SKM-1 (cell line): ENCODE results near the gene RBBP4.
"Not testable (repeated sequence)": the region's sequence is repeated elsewhere in the genome, so short reads cannot be mapped to it uniquely, and the experiment has no call there.

ENCODE experiments used
- DNase-seq: peaks from one replicate; lab custom pipeline; 2025; ENCODE audit not compliant: unreplicated experiment; lab: John Stamatoyannopoulos, UW

Gene RBBP4

GRCh38 chr1:32639489-32640075 lies 11.4 kb upstream of the RBBP4 start:
- DNase-seq: no peak

DNA sequence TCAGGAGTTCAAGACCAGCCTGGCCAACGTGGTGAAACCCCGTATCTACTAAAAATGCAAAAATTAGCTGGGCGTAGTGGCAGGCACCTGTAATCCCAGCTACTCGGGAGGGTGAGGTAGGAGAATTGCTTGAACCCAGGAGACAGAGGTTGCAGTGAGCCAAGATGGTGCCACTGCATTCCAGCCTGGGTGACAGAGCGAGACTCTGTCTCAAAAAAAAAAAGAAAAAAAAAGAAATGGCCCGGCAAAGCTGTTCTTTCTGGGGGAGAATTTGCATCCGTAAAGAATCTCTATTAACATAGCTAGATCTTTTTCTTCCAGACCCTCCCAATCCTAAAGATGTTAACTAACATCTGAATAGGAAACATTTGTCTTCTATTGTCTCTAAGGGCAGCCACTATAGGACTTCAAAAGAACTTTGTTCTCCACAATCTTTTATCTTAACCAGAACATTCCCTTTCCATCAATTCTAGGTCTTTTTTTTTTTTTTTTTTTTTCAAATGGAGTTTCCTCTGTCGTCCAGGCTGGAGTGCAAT lies 8.6 kb upstream of the RBBP4 start:
- DNase-seq: not testable (repeated sequence)

DNA sequence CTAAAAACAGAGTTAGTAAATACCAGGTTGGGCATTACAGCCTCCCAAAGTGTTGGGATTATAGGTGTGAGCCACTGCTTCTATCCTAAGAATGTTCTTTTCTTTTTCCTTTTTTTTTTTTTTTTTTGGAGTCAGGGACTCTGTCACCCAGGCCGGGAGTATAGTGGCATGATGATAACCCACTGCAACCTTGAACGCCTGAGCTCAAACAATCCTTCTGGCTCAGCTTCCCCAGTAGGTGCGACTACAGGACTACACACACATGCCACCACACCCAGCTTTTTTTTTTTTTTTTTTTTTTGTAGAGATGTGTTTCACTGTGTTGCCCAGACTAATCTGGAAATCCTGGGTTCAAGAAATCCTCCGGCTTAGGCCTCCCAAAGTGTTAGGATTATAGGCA lies 6.6 kb upstream of the RBBP4 start:
- no peak for DNase-seq

DNA sequence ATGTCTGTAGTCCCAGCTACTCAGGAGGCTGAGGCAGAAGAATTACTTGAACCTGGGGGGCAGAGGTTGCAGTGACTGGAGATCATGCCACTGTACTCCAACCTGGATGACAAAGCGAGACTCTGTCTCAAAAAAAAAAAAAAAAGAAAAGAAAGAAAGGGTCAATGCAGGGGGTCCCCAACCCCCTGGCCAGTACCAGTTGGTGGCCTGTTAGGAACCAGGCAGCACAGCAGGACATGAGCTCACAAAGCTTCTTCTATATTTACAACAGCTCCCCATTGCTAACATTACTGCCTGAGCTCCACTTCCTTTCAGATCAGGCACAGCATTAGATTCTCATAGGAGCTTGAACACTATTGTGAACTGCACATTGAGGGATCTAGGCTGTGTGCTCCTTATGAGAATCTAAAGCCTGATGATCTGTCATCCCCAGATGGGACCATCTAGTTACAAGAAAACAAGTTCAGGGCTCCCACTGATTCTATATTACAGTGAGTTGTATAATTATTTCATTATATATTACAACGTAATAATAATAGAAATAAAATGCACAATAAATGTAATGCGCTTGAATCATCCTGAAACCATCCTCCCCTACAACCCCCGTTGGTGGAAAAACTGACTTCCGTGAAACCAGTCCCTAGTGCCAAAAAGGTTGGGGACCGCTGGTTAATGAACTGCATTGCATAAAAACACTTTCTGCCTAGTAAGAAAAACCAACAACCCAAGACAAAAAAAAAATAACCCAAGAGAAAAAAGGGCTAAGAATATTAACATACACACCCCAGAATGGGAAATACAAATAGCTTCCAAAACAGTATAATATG lies 3.5 kb upstream of the RBBP4 start:
- DNase-seq: no peak

- peak; percentile 97 for DNase-seq
These were observed 708 bp upstream of the RBBP4 start, which contains the start of gene ZBTB8OS for GRCh38 chr1:32650248-32650751. TSS of gene ZBTB8OS (minus strand) at chr1:32650550. CDS start at chr1:32650529, 21 bp downstream.

GRCh38 chr1:32651461-32652073 lies 559 bp downstream of the RBBP4 start:
- no peak for DNase-seq

- DNase-seq: no peak
These were observed 1.4 kb downstream of the RBBP4 start for GRCh38 chr1:32652244-32652962.

DNA sequence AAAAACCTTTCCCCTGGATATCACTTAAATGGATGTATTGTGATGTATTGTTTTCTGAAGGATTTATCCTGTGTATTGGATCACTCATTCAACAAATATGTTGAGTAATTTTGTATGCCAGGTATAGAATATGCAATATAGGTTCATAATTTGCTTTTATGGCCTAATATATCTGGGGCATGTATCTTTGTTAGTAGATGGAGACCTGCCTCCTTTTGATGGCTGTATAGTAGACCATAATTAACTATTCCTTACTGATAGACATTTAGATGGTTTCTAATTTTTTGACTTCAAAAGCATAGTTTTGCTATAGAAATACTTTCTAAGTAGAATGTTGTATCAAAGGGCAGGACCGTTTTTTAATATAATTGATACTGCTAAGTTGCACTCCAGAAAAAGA lies 8.6 kb downstream of the RBBP4 start:
- no peak for DNase-seq

GRCh38 chr1:32665915-32666314 lies 14.9 kb downstream of the RBBP4 start:
- DNase-seq: no peak

- DNase-seq: no peak
These were observed 16.0 kb downstream of the RBBP4 start for GRCh38 chr1:32666901-32667566.

DNA sequence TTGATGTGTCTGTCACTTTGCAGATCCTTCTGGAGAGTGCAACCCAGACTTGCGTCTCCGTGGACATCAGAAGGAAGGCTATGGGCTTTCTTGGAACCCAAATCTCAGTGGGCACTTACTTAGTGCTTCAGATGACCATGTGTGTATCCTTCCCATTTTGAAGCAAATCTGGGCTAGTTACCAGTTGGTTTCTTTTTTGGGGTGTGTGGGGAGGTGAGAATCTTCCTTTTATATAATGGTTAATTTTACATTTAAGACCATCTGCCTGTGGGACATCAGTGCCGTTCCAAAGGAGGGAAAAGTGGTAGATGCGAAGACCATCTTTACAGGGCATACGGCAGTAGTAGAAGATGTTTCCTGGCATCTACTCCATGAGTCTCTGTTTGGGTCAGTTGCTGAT lies 17.7 kb downstream of the RBBP4 start:
- DNase-seq: not testable (repeated sequence)

- no peak for DNase-seq
These were observed 25.9 kb downstream of the RBBP4 start for GRCh38 chr1:32676945-32677344.

- DNase-seq: not testable (repeated sequence)
These were observed 29.0 kb downstream of the RBBP4 start for GRCh38 chr1:32679993-32680392.

DNA sequence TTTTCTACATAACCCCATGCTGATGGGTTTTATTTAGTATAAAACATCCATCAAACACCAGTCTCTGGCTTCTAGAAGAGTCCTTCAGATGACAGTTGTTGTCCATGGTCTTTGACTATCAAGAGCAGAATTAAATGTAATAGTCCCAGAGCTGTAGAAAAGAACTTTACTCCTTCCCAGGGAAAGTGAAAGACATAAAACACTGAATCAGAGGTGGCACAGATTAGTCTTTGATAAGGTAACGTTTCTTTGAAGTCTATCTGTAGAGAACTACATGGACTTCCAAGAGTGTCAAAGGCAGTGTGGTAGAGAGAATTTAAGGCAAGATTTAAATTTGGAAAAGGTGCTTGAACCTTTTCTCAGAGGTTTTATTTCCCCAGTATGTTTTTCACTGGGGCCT lies 29.6 kb downstream of the RBBP4 start:
- DNase-seq: no peak

- no peak for DNase-seq
These were observed 30.5 kb downstream of the RBBP4 start for GRCh38 chr1:32681509-32681908.

- no peak for DNase-seq
These were observed 31.0 kb downstream of the RBBP4 start for GRCh38 chr1:32681999-32682398.

DNA sequence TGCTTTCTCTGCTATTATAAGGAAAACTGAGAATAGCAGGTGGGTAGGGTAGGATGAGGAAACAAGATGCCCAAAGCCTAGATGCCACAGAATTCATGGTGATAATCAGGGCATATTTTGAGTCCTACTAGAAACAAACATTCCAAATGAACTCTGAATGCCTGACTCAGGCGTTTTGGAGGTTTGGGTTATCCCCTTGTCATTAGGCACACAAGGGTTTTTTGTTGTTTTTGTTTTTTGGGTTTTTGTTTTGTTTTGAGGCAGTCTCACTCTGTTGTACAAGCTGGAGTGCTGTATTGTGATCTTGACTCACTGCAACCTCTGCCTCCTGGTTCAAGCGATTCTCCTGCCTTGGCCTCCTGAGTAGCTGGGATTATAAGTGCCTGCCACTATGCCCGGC lies 32.4 kb downstream of the RBBP4 start:
- no peak for DNase-seq

GRCh38 chr1:32684167-32684811 lies 33.3 kb downstream of the RBBP4 start:
- DNase-seq: no peak

DNA sequence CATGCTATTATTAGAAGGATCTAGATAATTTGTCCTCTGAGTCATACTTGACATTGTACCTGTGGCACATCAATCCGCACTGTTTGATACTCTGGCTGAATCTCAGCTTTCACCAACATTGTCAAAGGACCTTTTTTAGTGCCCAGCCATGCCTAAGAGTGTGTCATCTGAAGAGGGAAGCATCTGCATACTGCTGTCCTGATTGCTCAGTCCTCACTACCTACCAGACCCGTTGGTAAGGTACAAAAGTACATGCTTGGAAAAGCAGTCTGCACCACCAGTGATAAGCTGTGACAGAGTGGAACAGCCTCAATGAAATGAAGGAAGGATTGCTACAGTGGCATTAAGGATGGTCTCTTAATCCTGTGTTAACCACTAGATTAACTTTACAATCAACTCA lies 34.5 kb downstream of the RBBP4 start:
- DNase-seq: no peak

GRCh38 chr1:32686387-32686786 lies 35.4 kb downstream of the RBBP4 start:
- no peak for DNase-seq
